OCI-LY7 (cell line): Measurements from ENCODE around the gene C5orf47. TPM values are rescaled to one million over a fixed set of nuclear protein-coding genes. Genes with fewer than 3 reads are reported as not detected.

Experiments used
- BruUV-seq: library from RNA; stranded (reverse); fragments of 400-500 nt; replicated peaks from 2 replicates; lab custom pipeline; 2021; lab: Mats Ljungman, UMichigan
- CTCF ChIA-PET: fragments of 300-600 bp; sonication (Branson Sonifier 250); formaldehyde crosslinking; loops from one replicate; lab custom pipeline; 2022; ENCODE audit warnings: antibody characterized with exemption; ENCODE audit not compliant: unreplicated experiment; lab: Charles Lee
- POLR2A ChIA-PET: fragments of 300-600 bp; sonication (Branson Sonifier 250); formaldehyde crosslinking; loops from one replicate; lab custom pipeline; 2022; ENCODE audit warnings: antibody characterized with exemption; lab: Charles Lee
- DNase-seq: peaks from one replicate; pipeline ENCODE4 v3.0.0-alpha.2; 2015; ENCODE audit warnings: low spot score
- H2AFZ ChIP-seq: fragments of 200-600 bp; sonication (generic), shearing (Covaris generic); 2 replicates; pipeline ENCODE4 v1.6.1; 2014; ENCODE audit warnings: mild to moderate bottlenecking, antibody characterized with exemption, low read length, moderate library complexity
- H3K27ac ChIP-seq: fragments of 200-600 bp; sonication (generic); 2 replicates; pipeline ENCODE4 v1.5.1; 2014; ENCODE audit warnings: mixed run types, low read depth, mild to moderate bottlenecking, moderate library complexity, low read length, inconsistent platforms; ENCODE audit not compliant: poor library complexity, severe bottlenecking
- H3K36me3 ChIP-seq: fragments of 200-600 bp; sonication (generic); 2 replicates; pipeline ENCODE4 v1.6.1; 2014; ENCODE audit warnings: mild to moderate bottlenecking, antibody characterized with exemption, low read length, moderate library complexity, mixed read lengths; ENCODE audit not compliant: insufficient read depth
- H3K4me1 ChIP-seq: fragments of 200-600 bp; sonication (generic); 2 replicates; pipeline ENCODE4 v1.5.1; 2014; ENCODE audit warnings: mild to moderate bottlenecking, low read length; ENCODE audit not compliant: insufficient read depth, poor library complexity, severe bottlenecking
- H3K4me2 ChIP-seq: fragments of 200-600 bp; sonication (generic); 2 replicates; pipeline ENCODE4 v1.6.1; 2014; ENCODE audit warnings: mild to moderate bottlenecking, low read length
- H3K4me3 ChIP-seq: fragments of 200-600 bp; sonication (generic); 2 replicates; pipeline ENCODE4 v1.5.1; 2014; ENCODE audit warnings: mild to moderate bottlenecking, low read depth, low read length; ENCODE audit not compliant: poor library complexity, severe bottlenecking
- H3K79me2 ChIP-seq: fragments of 200-600 bp; sonication (generic); 2 replicates; pipeline ENCODE4 v1.6.1; 2016; ENCODE audit warnings: low read depth, mild to moderate bottlenecking, low read length, moderate library complexity, mixed read lengths; ENCODE audit not compliant: insufficient read depth
- H3K9me2 ChIP-seq: fragments of 200-600 bp; sonication (generic); 2 replicates; pipeline ENCODE4 v1.6.1; 2016; ENCODE audit warnings: mild to moderate bottlenecking, low read length, mixed read lengths; ENCODE audit not compliant: insufficient read depth
- H3K9me3 ChIP-seq: fragments of 200-600 bp; sonication (generic); 2 replicates; pipeline ENCODE4 v1.6.1; 2014; ENCODE audit warnings: mild to moderate bottlenecking, mixed run types, low read length, mixed read lengths
- H4K20me1 ChIP-seq: fragments of 200-600 bp; sonication (generic); 2 replicates; pipeline ENCODE4 v1.6.1; 2014; ENCODE audit warnings: mild to moderate bottlenecking, antibody characterized with exemption, low read length, moderate library complexity, mixed read lengths; ENCODE audit not compliant: insufficient read depth
- EZH2phosphoT487 ChIP-seq: fragments of 200-600 bp; sonication (generic); IDR thresholded peaks from 2 replicates; pipeline ENCODE4 v1.6.1; 2018; ENCODE audit warnings: low read depth, borderline replicate concordance, mild to moderate bottlenecking, mixed run types, antibody characterized with exemption, low read length, moderate library complexity, mixed read lengths
- intact Hi-C: fragments of 100-400 bp; cut with micrococcal nuclease; formaldehyde crosslinking; loops from one replicate; pipeline ENCODE4 v1.10.0; 2022; ENCODE audit not compliant: unreplicated experiment
- total RNA-seq, 2 experiments: library from RNA; depleted of rRNA in 1 of 2; stranded (reverse); fragments of >200 nt in 1 of 2; shearing (Covaris generic) in 1 of 2; gene quantifications; 2 replicates each; pipeline ENCODE4 v1.2.3, GENCODE V29; 2014 to 2022
- TF ChIP-seq, protein P1 (sequence below): fragments of 200-600 bp; sonication (generic); conservative IDR thresholded peaks from 2 replicates; pipeline ENCODE4 v1.5.1; 2014; ENCODE audit warnings: mild to moderate bottlenecking, antibody characterized with exemption, low read length, moderate library complexity, mixed read lengths

The C5orf47 gene
- total RNA-seq, 2 experiments from 2014 or later: not detected

DNA sequence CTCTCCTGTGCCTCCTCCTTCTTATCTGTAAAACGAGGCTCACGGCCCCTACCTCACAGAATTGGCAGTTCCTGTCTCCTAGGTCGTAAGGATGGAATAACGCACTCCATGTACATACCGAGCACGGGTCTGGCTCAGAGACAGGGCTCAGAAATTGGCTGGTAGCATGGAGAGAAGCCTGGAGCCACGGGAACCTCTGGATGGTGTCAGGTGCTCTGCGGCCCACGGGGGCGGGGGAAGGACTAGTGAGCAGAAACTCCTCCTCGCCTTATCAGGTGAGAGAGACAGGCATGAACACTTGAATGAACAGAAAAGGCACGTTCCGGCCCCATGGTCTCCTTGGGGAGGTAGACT, 15.4 kb upstream of the C5orf47 start:
- Histone ChIP-seq H3K9me2 (no peaks in the 10 kb centered on the region), H3K36me3 (no peaks in the 10 kb centered on the region), H3K4me1 (peaks cover 29% of the 10 kb centered on the region), H3K4me3 (peak overlapping the region; percentile 51), H2AFZ (peak overlapping the region; percentile 98), H3K79me2 (no peaks in the 10 kb centered on the region), H3K27ac (no peak overlapping the region), H4K20me1 (no peaks in the 10 kb centered on the region), H3K9me3 (no peaks in the 10 kb centered on the region), H3K4me2 (peak overlapping the region; percentile 74)
- BruUV-seq: no TSS peak
- no peak for DNase-seq
- intact Hi-C loops: loop anchor here (1.0 to 5.0 kb wide), 6 partner anchors 46 to 354 kb away; partner anchors contain the start of gene CPEB4
- TF ChIP-seq, protein P1, sequence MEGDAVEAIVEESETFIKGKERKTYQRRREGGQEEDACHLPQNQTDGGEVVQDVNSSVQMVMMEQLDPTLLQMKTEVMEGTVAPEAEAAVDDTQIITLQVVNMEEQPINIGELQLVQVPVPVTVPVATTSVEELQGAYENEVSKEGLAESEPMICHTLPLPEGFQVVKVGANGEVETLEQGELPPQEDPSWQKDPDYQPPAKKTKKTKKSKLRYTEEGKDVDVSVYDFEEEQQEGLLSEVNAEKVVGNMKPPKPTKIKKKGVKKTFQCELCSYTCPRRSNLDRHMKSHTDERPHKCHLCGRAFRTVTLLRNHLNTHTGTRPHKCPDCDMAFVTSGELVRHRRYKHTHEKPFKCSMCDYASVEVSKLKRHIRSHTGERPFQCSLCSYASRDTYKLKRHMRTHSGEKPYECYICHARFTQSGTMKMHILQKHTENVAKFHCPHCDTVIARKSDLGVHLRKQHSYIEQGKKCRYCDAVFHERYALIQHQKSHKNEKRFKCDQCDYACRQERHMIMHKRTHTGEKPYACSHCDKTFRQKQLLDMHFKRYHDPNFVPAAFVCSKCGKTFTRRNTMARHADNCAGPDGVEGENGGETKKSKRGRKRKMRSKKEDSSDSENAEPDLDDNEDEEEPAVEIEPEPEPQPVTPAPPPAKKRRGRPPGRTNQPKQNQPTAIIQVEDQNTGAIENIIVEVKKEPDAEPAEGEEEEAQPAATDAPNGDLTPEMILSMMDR: no peak
- no peak for TF ChIP-seq EZH2phosphoT487
- ChIA-PET CTCF (interaction anchor here (0.6 to 2.5 kb wide), 6 partner anchors 48 to 358 kb away, joined by 3 to 13 read pairs (median 5); no protein-coding TSS in a partner anchor), POLR2A (interaction anchor here (3.4 kb wide), 1 partner anchor 357 kb away, joined by 26 read pairs; the partner anchor contains the start of gene BOD1)

DNA sequence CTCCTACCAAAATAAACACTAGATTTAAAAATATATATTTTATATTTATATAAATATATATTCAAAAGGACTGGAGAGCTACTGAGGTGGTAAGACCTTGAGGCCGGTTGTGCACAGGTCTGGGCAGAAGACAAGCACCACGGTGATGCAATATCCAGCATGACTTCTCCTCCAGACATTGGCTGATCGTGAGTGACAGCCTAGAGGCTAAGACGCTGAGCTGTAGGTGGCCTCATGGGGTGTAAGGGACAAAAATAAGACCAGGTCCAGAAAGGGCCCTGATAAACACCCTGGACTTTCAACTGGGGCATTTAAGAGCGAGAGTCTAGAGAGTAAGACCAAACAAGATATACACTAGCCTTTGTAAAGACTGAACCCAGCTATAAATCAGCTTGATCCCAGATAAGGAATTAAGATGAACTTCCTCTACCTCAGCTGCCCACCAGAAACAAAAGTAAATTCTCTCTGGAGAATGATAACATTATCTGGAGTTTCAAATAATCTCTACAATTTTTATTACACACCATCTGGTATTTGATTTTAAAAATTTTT, 14.2 kb upstream of the C5orf47 start:
- Histone ChIP-seq H3K9me2 (no peaks in the 10 kb centered on the region), H2AFZ (no peak overlapping the region), H3K4me1 (peaks cover 29% of the 10 kb centered on the region), H3K9me3 (no peaks in the 10 kb centered on the region), H3K79me2 (no peaks in the 10 kb centered on the region), H3K4me3 (no peak overlapping the region), H4K20me1 (no peaks in the 10 kb centered on the region), H3K27ac (no peak overlapping the region), H3K4me2 (no peak overlapping the region), H3K36me3 (no peaks in the 10 kb centered on the region)
- intact Hi-C loops: loop anchor here (5.0 kb wide), 1 partner anchor 47 kb away; no protein-coding TSS in a partner anchor
- no TSS peak for BruUV-seq
- CTCF ChIA-PET: interaction anchor here (2.5 kb wide), 1 partner anchor 357 kb away, joined by 13 read pairs; no protein-coding TSS in a partner anchor
- no peak for TF ChIP-seq EZH2phosphoT487
- TF ChIP-seq, protein P1: no peak
- POLR2A ChIA-PET: interaction anchor here (0.6 to 3.4 kb wide), 4 partner anchors 34 to 358 kb away, joined by 3 to 26 read pairs (median 4); partner anchors contain the start of gene BOD1
- DNase-seq: no peak

DNA sequence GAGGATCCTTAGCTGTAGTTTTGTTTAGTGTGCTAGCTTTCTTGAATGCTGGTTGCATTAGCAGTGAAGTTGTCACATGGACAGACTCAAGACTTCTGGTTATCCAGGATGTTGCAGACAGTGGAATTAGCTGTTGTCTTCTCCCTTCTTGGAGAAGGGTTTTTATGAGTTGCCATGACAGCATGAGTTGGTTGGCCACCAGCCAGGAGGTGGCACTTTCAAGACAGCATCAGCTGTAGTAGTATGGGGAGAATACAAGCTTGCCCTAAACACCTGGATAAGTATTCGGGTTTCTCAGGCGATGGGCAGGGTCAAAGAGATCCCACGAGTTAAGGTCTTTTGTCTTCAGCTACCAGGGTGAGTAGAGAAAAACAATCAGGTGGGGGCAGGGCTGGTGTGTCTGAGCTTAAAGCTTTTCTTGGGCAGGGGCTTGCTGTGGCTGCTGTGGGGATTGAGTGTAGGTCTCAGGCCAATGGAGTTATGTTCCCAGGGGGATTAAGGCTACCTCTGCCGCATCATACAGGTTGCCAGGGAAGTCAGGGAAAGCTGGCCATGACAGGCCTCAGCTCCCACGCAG, 7.7 kb upstream of the C5orf47 start:
- Histone ChIP-seq H3K4me2 (no peak overlapping the region), H3K4me1 (no peaks in the 10 kb centered on the region), H4K20me1 (no peaks in the 10 kb centered on the region), H3K27ac (no peak overlapping the region), H3K9me3 (no peaks in the 10 kb centered on the region), H3K4me3 (no peak overlapping the region), H2AFZ (no peak overlapping the region), H3K9me2 (no peaks in the 10 kb centered on the region), H3K79me2 (no peaks in the 10 kb centered on the region), H3K36me3 (no peaks in the 10 kb centered on the region)
- CTCF ChIA-PET: no interaction called here
- TF ChIP-seq, protein P1: no peak
- TF ChIP-seq EZH2phosphoT487: no peak
- POLR2A ChIA-PET: interaction anchor here (0.6 kb wide), 1 partner anchor 128 kb away, joined by 3 read pairs; no protein-coding TSS in a partner anchor
- no peak for DNase-seq
- BruUV-seq: no TSS peak
- intact Hi-C loops: no loop called here
